Fibroblast of skin of abdomen (primary cell): ENCODE data around the gene RBX1.
"Not testable (repeated sequence)": the region's sequence is repeated elsewhere in the genome, so short reads cannot be mapped to it uniquely, and the experiment has no call there.

Experiments used
- DNase-seq: peaks from one replicate; pipeline ENCODE4 v3.0.0-alpha.2; 2013

The RBX1 gene

GRCh38 chr22:40972587-40972986 lies 21.4 kb downstream of the RBX1 start:
- no peak for DNase-seq

- no peak for DNase-seq
Measured at GRCh38 chr22:40973144-40973543, 22.0 kb downstream of the RBX1 start.

DNA sequence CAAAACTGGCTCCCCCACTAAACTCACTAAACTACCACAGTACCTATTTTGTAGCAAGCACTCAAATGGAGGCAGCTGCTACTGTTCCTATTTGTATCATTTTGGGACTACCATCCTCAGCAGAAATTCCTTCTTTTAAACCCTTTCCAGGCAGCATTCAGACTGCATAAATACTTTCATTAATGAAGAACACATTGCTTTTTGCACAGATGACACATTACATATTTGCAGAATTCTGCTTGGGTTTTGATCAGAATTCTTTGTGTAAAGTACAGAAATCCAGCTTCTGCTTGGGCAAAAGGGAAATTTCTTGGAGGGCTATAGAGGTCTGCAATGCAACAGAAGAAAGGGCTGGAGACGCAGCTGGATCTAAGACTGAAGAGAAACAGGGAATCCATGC lies 24.2 kb downstream of the RBX1 start:
- peak; percentile 56 for DNase-seq

GRCh38 chr22:40976866-40977700 lies 25.9 kb downstream of the RBX1 start:
- no peak for DNase-seq

- no peak for DNase-seq
Measured at GRCh38 chr22:40979198-40979597, 28.0 kb downstream of the RBX1 start.

DNA sequence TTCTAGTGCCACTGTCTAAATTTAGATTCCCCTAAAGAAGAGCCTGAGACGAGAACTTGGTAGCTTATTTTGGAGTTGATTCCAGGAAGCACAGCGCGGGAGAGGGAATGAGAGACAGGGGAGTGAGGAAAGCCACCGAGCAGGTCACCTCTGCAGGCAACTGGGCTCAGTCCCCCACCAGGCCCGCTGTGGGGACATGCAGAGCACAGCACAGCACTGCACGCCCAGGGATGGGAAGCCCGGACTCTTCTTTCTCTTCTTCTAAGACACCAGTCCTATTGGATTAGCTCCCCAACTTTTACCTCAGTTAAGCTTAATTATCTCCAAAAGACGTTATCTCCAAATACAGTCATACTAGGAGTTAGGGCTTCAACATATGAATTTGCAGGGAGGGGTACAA lies 28.7 kb downstream of the RBX1 start:
- no peak for DNase-seq

GRCh38 chr22:40982482-40983385 lies 31.6 kb downstream of the RBX1 start:
- DNase-seq = no peak

DNA sequence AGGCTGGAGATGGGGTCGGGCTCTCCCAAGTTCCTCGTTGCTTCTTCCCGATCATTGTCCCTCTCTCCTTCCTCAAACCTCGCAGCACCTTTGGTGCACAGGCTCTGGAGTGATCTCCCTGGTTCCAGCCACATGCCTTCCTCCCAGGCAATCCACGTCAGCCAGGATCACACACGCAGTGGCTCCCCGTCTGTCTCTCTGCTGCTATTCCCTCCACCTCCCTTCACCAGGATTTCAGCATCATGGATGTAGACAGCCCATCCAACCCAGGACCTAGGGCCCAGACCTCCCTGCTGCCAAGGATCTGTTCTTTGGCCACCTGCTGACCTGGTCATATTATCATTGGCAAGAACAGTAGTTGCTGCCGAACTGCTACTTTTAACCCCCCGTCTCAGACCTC lies 40.1 kb downstream of the RBX1 start:
- no peak for DNase-seq

DNA sequence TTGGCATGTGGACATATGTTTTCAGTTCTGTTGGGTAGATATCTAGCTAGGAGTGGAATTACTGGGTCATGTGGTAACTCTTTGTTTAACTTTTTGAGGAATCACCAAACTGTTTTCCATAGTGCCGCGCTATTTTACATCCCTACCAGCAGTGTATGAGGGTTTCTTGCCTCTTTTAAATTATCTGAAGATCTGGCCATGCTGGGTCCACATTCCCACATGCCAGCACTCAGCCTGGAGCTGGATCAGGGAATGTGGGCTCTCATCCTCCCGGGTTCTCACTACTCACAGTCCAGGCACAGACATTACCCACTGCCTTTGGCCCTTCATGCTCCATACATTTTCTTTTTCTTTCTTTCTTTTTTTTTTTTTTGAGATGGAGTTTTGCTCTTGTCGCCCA lies 44.6 kb downstream of the RBX1 start:
- no peak for DNase-seq

DNA sequence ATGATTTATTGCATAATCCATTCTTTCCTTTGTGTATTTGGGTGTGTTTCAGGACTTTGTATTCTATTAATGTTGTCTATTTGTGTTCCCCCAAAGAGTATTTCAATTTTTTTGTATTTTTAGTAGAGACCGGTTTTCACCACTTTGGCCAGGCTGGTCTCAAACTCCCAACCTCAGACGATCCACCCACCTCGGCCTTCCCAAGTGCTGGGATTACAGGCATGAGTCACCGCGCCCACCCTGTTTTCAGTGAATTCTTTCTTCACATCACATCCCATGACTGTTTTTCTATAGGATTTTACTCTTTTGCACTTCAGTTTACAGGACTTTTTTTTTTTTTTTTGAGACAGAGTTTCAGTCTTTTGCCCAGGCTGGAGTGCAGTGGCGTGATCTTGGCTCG lies 46.3 kb downstream of the RBX1 start:
- no peak for DNase-seq

GRCh38 chr22:41000040-41000565 lies 48.9 kb downstream of the RBX1 start:
- DNase-seq = no peak

DNA sequence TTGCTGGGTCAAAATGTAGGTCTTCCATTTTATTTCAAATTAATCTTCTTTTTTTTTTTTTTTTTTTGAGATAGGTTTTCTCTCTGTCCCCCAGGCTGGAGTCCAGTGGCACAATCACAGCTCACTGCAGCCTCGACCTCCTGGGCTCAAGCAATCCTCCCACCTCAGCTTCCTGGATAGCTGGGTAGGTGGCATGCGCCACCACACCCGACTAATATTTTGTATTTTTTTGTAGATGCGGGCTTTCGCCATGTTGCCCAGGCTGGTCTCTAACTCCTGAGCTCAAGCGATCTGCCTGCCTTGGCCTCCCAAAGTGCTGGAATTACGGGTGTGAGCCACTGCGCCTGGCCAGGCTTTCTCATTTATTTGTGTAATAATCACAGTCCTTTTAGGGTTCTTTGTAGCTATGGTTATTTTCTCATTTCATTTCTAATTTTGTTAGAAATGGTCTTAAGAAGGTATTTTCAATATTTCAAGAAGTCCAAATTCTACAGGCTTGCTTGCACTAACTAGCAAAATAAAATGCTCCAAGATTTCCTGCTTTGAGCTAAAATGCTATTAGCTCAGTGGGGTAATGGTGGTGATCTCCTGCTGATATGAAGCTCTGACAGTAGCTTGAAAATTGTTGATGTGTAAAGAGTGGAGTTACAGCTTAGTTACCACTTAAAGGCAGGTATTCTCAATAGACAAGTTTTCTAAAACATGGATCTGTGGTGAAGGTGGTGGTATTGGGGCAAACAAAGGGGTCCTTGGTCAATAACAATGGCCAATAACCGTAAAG lies 50.0 kb downstream of the RBX1 start:
- no peak for DNase-seq

DNA sequence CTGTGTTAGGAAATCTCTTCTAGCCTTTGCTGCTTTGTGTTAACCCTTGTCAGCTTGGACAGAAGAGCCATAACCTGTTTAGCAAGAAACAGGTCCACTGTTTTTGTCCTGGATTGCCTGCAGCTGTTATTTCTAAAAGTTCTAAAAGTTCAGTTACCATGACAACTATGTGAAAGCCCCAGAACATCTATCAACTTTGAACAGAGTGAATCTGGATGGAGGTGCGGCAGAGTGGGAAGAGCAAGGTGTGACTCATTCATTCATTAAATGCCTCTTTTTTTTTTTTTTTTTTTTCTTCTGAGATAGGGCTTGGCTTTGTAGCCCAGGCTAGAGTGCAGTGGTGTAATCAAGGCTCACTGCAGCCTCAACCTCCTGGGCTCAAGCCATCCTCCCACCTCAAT lies 50.5 kb downstream of the RBX1 start:
- peak; percentile 59 for DNase-seq

- not testable (repeated sequence) for DNase-seq
Measured at GRCh38 chr22:41002386-41002785, 51.2 kb downstream of the RBX1 start.

DNA sequence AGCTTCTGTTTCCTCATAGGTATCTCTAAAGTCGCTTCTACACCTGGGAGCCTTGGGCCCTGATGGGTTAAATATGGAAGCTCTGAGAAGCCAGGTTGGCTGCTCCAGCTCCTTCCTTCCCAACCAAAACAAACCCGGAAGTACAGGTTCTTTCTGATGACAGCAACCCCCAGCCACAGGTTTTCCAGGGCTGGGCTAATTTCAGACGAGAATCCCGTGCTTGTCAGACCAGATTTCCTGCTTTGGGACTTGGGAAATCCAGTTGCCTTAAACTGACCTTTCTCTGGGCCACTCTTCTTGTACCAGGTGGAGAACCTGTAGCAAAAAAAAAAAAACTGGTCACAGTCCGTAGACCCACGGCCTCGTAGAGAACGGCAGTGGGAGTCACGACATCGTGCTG lies 51.9 kb downstream of the RBX1 start:
- DNase-seq = no peak

DNA sequence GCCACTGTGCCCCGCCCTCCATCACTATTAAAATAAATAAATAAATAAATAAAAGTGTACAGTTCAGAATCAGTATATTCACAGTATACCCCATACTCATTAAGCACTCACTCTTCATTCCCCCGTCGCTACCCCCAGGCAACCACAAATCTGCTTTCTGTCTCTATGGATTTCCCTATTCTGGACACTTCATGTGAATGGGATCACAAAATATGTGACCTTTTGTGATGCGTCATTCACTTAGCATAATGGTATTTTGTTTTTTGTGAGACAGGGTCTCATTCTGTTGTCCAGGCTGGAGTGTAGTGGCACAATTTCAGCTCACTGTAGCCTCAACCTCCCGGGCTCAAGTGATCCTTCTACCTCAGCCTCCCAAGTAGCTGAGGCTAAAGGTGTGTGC lies 52.8 kb downstream of the RBX1 start:
- no peak for DNase-seq

DNA sequence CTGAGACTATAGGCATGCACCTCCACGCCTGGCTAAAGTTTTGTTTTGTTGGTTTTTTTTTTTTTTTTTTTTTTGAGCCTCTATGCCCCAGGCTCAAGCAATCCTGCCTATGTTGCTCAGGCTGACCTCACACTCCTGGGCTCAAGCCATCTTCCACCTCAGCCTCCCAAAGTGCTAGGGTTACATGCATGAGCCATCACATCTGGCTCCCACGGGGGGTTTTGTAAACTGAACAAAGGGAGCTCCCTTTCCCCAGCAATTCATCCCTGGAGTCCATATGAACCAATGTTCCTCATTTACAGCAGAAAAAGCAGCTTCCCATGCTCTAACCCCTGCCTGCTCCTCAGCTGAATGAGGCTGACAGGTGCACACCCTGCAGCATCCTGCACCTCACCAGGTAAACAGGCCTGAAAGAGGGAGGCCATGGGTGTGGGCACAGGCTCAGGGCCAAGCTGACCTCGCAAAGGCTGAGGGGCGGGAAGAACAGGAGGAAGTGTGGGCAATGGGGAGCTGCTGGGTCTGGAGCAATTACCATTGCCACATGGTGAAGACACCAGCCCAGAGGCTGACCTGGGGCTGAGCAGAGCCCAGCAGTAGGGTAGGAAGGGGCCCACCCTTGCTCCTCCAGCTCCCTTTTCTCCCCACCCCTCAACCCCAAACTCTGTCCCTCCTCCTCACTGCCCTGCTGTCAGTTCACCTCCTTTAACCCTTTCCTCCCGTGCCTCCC lies 58.2 kb downstream of the RBX1 start:
- peak; percentile 52 for DNase-seq

DNA sequence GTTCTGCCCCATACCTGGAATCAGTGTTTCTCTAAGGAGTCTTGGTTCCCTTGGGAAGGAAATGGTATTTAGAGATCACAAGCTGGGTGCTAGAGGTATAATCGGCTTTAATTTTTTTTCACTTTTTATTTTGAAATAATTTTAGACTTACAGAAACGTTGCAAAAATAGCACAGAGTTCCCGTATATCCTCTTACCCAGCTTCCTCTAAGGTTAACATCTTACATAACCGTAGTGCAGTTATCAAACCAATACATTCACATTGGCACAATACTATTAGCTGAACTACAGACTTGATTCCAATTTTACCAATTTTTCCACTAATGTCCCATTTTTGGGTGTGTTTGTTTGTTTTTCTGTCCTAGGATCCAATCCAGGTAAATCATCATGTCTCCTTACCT lies 63.8 kb downstream of the RBX1 start:
- DNase-seq = no peak

GRCh38 chr22:41021061-41021612 lies 70.0 kb downstream of the RBX1 start:
- no peak for DNase-seq

GRCh38 chr22:41021613-41022454 lies 70.7 kb downstream of the RBX1 start:
- peak; percentile 64 for DNase-seq
